K562 (cell line): Measurements from ENCODE around the gene ERF. TPM values are rescaled to one million over a fixed set of nuclear protein-coding genes. Genes with fewer than 3 reads are reported as not detected.

Experiments used
- EGR1 ChIP-seq: fragments of 450-650 bp; conservative IDR thresholded peaks from 2 replicates; pipeline ENCODE4 v1.6.1; 2017; ENCODE audit warnings: mild to moderate bottlenecking
- GABPB1 ChIP-seq: sonication (generic); formaldehyde crosslinking; IDR thresholded peaks from 2 replicates; pipeline ENCODE4 v1.8.0; 2022; ENCODE audit warnings: mild to moderate bottlenecking, missing genetic modification reagents
- GATA2 ChIP-seq: sonication (generic); formaldehyde crosslinking; IDR thresholded peaks from 2 replicates; pipeline ENCODE4 v1.4.0; 2020; ENCODE audit warnings: mild to moderate bottlenecking, missing genetic modification reagents
- HNRNPL ChIP-seq: fragments of 200-400 bp; formaldehyde crosslinking; IDR thresholded peaks from 2 replicates; pipeline ENCODE4 v1.6.1; 2017; ENCODE audit warnings: low read depth, mild to moderate bottlenecking, low read length
- KLF1 ChIP-seq: fragments of 450-650 bp; IDR thresholded peaks from 2 replicates; pipeline ENCODE4 v1.6.1; 2016; ENCODE audit warnings: missing genetic modification characterization, missing compliant biosample characterization
- KLF16 ChIP-seq: IDR thresholded peaks from 2 replicates; pipeline ENCODE4 v1.6.1; 2016; ENCODE audit warnings: antibody characterized with exemption
- L3MBTL2 ChIP-seq: fragments of 450-650 bp; IDR thresholded peaks from 2 replicates; pipeline ENCODE4 v1.6.1; 2016; ENCODE audit warnings: mild to moderate bottlenecking, moderate library complexity
- MAZ ChIP-seq, 2 experiments: fragments of 450-650 bp in 1 of 2; sonication (generic) in 1 of 2; formaldehyde crosslinking; IDR thresholded peaks in 1 of 2; conservative IDR thresholded peaks in 1 of 2; 2 replicates each; pipeline versions ENCODE4 v1.4.0 to v1.5.0; 2020; ENCODE audit warnings: mild to moderate bottlenecking in 1 of 2, missing genetic modification reagents in 1 of 2
- MYC ChIP-seq, 2 experiments: fragments of 250-450 bp in 1 of 2; sonication (Bioruptor Pico) in 1 of 2; IDR thresholded peaks; 2 replicates each; pipeline versions ENCODE4 v1.5.1 to v1.6.1; 2012 to 2021; ENCODE audit warnings: low read depth in 2 of 2, borderline replicate concordance in 1 of 2, improper control_type of control experiment in 1 of 2, low read length in 1 of 2, mild to moderate bottlenecking in 1 of 2, moderate library complexity in 1 of 2
- NRF1 ChIP-seq, 2 experiments: fragments of 450-650 bp; IDR thresholded peaks in 1 of 2; conservative IDR thresholded peaks in 1 of 2; 2 replicates each; pipeline ENCODE4 v1.6.1; 2014; ENCODE audit warnings: mild to moderate bottlenecking in 2 of 2
- POLR2AphosphoS5 ChIP-seq: IDR thresholded peaks from 2 replicates; pipeline ENCODE4 v1.6.1; 2011; ENCODE audit warnings: mild to moderate bottlenecking, low read depth, low read length, moderate library complexity; ENCODE audit not compliant: control insufficient read depth, insufficient read depth
- RBFOX2 ChIP-seq: fragments of 200-400 bp; formaldehyde crosslinking; IDR thresholded peaks from 2 replicates; pipeline ENCODE4 v1.6.1; 2017; ENCODE audit warnings: low read depth, mild to moderate bottlenecking, low read length, moderate library complexity
- SIN3A ChIP-seq, 2 experiments: fragments of 150-350 bp in 1 of 2; IDR thresholded peaks; 2 replicates each; pipeline ENCODE4 v1.6.1; 2011 to 2016; ENCODE audit warnings: borderline replicate concordance in 2 of 2, low read depth in 2 of 2, low read length in 2 of 2, mild to moderate bottlenecking in 2 of 2, moderate library complexity in 2 of 2; ENCODE audit not compliant: control insufficient read depth in 1 of 2
- SPI1 ChIP-seq: IDR thresholded peaks from 2 replicates; pipeline ENCODE4 v1.6.1; 2011; ENCODE audit warnings: low read depth, low read length, control low read depth, borderline replicate concordance
- TBP ChIP-seq: optimal IDR thresholded peaks from 2 replicates; pipeline ENCODE3; 2011; ENCODE audit warnings: low read depth, low read length, improper control_type of control experiment
- ZBTB1 ChIP-seq: sonication (generic); formaldehyde crosslinking; IDR thresholded peaks from 2 replicates; pipeline ENCODE4 v1.8.1; 2023; ENCODE audit warnings: missing genetic modification reagents, low read depth, mild to moderate bottlenecking, borderline replicate concordance
- ZNF143 ChIP-seq: sonication (generic); formaldehyde crosslinking; IDR thresholded peaks from 2 replicates; pipeline ENCODE4 v1.9.0; 2022; ENCODE audit warnings: mild to moderate bottlenecking, missing genetic modification reagents
- ZNF217 ChIP-seq: sonication (generic); formaldehyde crosslinking; IDR thresholded peaks from 2 replicates; pipeline ENCODE4 v1.8.0; 2022; ENCODE audit warnings: mild to moderate bottlenecking, missing genetic modification reagents
- ZNF431 ChIP-seq: sonication (generic); formaldehyde crosslinking; IDR thresholded peaks from 2 replicates; pipeline ENCODE4 v1.8.0; 2022; ENCODE audit warnings: mild to moderate bottlenecking, missing genetic modification reagents
- polyA plus RNA-seq, 8 experiments: library from polyadenylated mRNA; depleted of rRNA in 4 of 8; stranded (reverse) in 5 of 8; unstranded in 3 of 8; fragments of >200 nt; fragmentation: Nextera tagmentation in 2 of 8; fragmentation: Illumina TruSeq in 1 of 8; extraction: Ambion mirVana in 2 of 8; extraction: Trizol in 1 of 8; gene quantifications; 2 replicates each; pipeline versions ENCODE4 v1.2.1 to v1.2.3, GENCODE V29; 2011 to 2014; ENCODE audit warnings: inconsistent platforms in 1 of 8, missing spikeins in 1 of 8
- total RNA-seq, 7 experiments: library from RNA; depleted of rRNA in 6 of 7; stranded (reverse); fragments of >200 nt in 6 of 7; fragmentation: Illumina TruSeq in 2 of 7; extraction: Trizol in 2 of 7; gene quantifications; 2 replicates each; pipeline versions ENCODE4 v1.2.1 to v1.2.3, GENCODE V29; 2011 to 2021; ENCODE audit warnings: low replicate concordance in 1 of 7
- TF ChIP-seq, protein P1 (sequence below): fragments of 450-650 bp; IDR thresholded peaks from 2 replicates; pipeline ENCODE4 v1.6.1; 2016
- TF ChIP-seq, protein P2 (sequence below): sonication (generic); formaldehyde crosslinking; IDR thresholded peaks from 2 replicates; pipeline ENCODE4 v1.9.0; 2022; ENCODE audit warnings: mild to moderate bottlenecking, missing genetic modification reagents
- TF ChIP-seq, protein P3 (sequence below): sonication (generic); formaldehyde crosslinking; IDR thresholded peaks from 2 replicates; pipeline ENCODE4 v1.8.0; 2022; ENCODE audit warnings: missing genetic modification reagents, mild to moderate bottlenecking, moderate library complexity, borderline replicate concordance
- TF ChIP-seq, protein P4 (sequence below): conservative IDR thresholded peaks from 2 replicates; pipeline ENCODE4 v1.6.1; 2011; ENCODE audit warnings: low read depth, mild to moderate bottlenecking, low read length; ENCODE audit not compliant: control insufficient read depth

Gene ERF
- total and polyA plus RNA-seq, 9 of the 15 experiments (the other 6 are each of a cell fraction or from before 2014, with no cell fraction given) = 0.03 to 75.4 (median 27.0) TPM

DNA sequence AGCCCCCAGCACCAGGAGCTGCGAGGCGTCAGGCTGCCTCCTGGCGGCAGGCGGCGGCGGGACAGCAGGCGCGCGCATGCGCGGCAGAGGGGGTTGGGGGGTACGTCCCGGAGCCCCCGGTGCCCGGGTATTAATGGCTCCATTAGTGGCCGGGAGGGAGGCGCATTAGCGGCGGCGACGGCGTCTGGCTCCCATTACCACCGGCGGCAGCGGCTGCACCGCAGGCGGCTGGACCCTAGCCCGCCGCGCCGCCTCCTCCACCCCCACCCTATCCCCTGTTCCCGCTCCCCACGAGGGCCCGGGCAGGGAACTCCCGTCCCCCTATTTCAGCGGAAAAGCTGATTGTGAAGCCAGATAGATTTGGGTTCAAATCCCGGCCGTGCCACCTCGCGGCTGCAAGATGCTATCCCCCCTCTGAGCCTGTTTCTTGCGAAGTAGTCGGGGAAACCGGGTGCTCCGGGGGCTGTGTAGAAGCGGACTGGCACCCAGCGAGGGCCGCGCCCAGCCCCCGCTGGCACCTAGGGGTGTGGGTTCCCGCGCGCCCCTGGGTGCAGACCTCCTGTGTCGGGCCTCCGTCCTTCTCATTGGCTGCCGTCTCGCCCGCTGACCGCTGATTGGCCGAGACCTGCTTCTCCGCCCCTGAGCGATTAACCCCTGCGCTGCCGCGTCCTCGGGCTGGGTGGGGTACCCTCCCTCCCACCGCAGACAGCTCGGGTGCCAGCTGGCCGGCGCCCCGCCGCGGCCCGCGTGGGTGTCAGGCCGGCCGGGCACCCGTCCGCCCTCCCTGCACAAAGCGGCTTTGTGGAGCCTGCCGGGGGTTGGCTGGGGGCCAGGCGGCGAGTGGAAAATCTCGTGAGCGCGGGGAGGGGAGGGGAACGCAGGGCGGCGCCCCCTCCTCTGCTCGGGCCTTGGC lies 25.2 kb upstream of the ERF start (continued):
- TF ChIP-seq GATA2 = peak; percentile 73
- peak; percentile 63 for TF ChIP-seq KLF1 (tag)
- TF ChIP-seq, protein P1, sequence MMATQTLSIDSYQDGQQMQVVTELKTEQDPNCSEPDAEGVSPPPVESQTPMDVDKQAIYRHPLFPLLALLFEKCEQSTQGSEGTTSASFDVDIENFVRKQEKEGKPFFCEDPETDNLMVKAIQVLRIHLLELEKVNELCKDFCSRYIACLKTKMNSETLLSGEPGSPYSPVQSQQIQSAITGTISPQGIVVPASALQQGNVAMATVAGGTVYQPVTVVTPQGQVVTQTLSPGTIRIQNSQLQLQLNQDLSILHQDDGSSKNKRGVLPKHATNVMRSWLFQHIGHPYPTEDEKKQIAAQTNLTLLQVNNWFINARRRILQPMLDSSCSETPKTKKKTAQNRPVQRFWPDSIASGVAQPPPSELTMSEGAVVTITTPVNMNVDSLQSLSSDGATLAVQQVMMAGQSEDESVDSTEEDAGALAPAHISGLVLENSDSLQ = 0 out of 2 replicates have a peak, but pooled peaks have one; percentile 6
- peak; percentile 55; the same call in 1 of the 2 replicates for TF ChIP-seq GABPB1 (CRISPR knock-in tag)
- TF ChIP-seq EGR1 = peak; percentile 51; the same call in 1 of the 2 replicates
- TF ChIP-seq NRF1 (conservative IDR thresholded peaks at IDR 0.05 in 1 of 2, IDR thresholded peaks at IDR 0.05 in 1 of 2) = peak; percentile 96
- TF ChIP-seq ZNF143 (CRISPR knock-in tag) = peak; percentile 27; the same call in 1 of the 2 replicates
- peak; percentile 26 to 81; a peak in 2 of 4 replicates for TF ChIP-seq SIN3A (IDR thresholded peaks at IDR 0.05; ENCODE audit: borderline replicate concordance in 2 of 2, control insufficient read depth in 1 of 2, low read depth in 2 of 2, low read length in 2 of 2)
- TF ChIP-seq HNRNPL = peak; percentile 100
- TF ChIP-seq MYC (IDR thresholded peaks at IDR 0.05; ENCODE audit: low read depth, low read length) = peak; percentile 64
- TF ChIP-seq MYC (CRISPR knock-in tag; IDR thresholded peaks at IDR 0.05; ENCODE audit: borderline replicate concordance, low read depth) = no peak; the same call in 1 of the 2 replicates
- TF ChIP-seq, protein P2, sequence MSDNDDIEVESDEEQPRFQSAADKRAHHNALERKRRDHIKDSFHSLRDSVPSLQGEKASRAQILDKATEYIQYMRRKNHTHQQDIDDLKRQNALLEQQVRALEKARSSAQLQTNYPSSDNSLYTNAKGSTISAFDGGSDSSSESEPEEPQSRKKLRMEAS (CRISPR knock-in tag) = peak; percentile 26; the same call in 1 of the 2 replicates
- peak; percentile 12; the same call in 1 of the 2 replicates for TF ChIP-seq ZBTB1 (CRISPR knock-in tag)
- no peak for TF ChIP-seq ZNF431 (CRISPR knock-in tag)
- TF ChIP-seq SPI1 = no peak
- TF ChIP-seq TBP = peak; percentile 61
- TF ChIP-seq L3MBTL2 = 0 out of 2 replicates have a peak, but pooled peaks have one; percentile 26
- peak; percentile 83 for TF ChIP-seq RBFOX2
- TF ChIP-seq MAZ (CRISPR knock-in tag; conservative IDR thresholded peaks at IDR 0.05 in 1 of 2, IDR thresholded peaks at IDR 0.05 in 1 of 2) = peak; percentile 92 to 93
- no peak for TF ChIP-seq KLF16
- no peak for TF ChIP-seq ZNF217
- no peak; the same call in 1 of the 2 replicates for TF ChIP-seq POLR2AphosphoS5
- TF ChIP-seq, protein P3, sequence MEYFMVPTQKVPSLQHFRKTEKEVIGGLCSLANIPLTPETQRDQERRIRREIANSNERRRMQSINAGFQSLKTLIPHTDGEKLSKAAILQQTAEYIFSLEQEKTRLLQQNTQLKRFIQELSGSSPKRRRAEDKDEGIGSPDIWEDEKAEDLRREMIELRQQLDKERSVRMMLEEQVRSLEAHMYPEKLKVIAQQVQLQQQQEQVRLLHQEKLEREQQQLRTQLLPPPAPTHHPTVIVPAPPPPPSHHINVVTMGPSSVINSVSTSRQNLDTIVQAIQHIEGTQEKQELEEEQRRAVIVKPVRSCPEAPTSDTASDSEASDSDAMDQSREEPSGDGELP = peak; percentile 88
- TF ChIP-seq, protein P4, sequence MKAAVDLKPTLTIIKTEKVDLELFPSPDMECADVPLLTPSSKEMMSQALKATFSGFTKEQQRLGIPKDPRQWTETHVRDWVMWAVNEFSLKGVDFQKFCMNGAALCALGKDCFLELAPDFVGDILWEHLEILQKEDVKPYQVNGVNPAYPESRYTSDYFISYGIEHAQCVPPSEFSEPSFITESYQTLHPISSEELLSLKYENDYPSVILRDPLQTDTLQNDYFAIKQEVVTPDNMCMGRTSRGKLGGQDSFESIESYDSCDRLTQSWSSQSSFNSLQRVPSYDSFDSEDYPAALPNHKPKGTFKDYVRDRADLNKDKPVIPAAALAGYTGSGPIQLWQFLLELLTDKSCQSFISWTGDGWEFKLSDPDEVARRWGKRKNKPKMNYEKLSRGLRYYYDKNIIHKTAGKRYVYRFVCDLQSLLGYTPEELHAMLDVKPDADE = peak; percentile 39; the same call in 1 of the 2 replicates
